ENCODE results near the gene STK39.

Gene STK39

DNA sequence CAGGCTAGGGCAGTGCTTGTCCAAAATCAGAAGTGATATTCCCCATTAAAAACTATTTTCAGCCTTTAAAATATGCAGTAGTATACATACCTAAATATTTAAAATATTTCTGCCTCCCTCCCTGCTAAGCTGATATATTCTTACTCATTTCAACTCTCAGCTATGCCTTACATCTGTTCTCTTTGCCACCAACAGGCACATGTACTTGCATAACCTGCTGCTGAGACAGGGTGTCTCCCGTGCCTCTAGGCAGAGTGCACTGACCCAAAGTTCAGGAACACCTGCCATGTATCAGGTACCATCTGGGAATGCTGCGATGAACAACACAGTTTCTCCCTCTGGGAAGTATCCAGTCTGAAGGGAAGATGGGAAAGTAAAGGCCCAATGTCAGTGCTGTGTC, 91.7 kb downstream of the STK39 start:
- DNase-seq, result no peak

DNA sequence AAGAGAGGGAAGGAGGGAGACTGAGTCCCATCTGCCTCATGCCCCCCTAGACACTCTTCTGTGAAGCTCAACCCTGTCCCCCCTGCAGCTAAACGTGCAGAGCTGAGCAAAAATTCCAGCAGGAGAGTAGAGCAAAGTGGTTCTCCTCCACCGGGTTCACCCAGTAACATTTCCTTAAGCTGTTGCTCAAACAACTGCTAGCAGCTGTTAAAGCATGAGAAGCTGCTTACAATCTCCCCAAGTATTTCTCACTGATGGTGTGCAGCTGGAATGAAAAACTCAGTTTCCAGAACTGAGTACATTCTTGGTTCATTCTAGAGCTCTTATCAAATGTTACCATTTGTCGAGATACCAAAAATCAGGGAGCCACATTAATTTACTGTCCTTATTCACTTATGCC, 92.3 kb downstream of the STK39 start:
- no peak for DNase-seq

DNA sequence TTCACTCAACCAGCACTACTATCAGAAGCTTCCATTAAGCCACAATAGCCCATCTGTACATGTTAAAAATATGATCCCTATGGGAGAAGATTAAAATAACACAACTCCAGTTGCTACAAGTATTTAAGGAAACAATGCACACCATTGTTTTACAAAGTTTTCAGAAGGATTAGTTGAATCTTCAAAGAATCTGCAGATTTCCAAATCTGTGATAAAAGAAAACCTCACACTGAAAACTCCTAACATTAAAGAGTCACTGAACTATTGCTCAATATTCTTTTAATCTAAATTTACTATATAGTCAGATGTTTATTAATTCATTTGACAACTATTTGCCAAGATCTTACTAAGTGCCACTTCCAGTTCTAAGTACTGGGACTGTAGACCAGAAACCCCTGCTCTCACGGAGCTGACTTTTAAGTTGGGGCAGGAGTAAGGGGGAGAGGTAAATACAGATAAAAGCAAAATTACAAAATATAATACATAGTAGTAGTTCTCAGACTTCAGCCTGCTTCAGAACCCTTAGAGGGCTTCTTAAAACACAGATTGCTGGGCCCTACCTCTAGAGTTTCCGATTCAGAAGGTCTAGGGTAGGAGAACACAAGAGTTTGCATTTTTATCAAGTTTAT, 94.4 kb downstream of the STK39 start:
- DNase-seq, result no peak

DNA sequence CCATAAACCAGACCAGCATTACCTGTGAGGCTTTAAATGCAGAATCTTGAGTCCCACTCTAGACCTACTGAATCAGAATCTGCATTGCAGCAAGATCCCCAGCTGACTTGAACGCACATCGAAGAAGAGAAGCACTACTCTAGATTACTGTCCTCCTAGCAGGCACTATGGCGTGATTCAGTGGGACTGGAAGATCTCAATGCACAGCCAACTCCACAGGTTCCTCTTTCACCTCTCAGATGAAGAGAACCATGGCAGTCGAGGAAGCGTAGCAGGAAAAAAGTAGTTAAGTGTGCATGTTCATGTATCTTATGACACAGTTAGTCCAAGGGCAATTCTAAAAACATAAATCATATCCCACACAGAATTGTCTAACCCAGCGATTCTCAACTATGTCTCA, 97.4 kb downstream of the STK39 start:
- no peak for DNase-seq

DNA sequence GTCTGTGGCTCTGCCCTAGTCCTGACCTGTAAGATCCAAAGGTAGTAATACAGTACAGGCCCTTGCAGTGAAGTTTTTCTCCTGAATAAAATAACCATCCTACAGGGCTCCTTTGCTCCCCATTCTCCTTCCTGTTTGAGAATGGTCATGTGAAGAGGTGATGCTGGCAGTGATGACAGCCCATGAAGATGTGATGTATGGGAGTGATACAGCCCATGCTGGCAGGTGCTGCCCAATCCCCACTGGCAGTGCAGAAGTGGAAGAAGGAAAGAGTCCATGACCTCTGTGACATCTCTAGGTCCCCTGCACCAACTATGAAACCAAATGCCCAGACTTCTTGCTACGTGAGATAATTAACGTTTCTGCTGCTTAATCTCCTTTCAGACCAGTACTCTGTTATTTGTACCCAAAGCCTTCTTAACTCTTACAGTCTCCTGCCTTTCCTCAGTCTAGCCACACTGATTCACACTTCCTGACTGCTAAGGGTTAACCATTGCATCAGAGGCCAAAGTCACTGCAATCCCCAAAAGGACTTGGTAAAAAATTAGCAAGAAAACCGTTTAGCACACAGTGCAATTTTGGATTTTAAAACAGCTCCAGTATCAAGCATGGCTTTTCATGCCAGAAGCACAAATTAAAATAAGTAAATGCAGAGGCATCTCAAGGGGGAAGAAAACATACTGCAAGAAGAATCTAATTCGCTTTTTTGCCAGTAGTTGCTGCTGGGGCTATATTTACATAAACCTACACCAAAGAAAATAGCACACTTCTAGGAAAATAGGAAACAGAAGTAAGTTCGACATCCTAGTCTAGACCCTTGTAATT, 98.0 kb downstream of the STK39 start:
- DNase-seq, result no peak

DNA sequence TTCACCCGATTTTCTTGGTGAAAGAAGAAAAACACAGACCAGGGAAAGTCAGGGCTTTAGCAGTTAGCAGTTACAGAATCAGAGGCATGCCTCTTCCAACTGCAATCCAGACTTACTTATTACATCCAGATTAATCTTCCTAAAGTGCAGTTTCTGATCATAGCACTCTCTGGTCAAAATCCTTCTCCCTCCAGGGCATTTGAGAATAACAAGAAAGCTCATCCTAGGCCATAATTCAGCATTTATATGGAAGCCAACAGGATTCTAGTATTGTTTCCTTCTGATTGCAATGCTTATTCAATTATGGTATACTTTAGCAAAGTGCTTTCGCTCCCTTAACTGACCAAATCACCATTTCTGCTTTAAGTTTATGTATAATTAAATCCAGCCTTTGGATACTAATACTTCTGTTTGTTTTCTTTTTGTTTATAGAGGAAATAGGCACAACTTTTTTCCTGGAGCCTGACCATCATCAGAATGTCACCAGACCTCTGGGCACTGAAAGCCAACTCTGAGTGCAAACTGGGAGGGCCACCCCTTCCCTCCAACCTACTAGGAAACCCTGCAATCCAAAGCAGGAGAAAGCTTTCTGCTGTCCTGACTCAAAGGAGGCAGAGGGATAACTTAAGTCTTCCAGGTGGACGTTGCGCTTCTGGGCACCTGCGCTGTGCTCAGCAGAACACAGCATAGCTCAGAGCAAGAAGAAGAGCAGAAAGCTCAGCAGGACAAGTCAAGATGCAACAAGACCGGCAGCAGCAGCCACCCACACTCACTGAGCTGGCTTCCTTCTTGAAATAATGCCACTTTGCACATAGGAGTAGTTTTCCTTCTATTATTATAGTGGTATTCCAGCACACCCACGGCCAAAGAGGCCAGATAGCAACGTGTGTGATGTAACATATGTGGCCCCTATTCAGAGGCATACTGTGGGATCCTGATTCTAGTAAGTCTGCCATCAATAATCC, 99.3 kb downstream of the STK39 start:
- DNase-seq, result no peak

DNA sequence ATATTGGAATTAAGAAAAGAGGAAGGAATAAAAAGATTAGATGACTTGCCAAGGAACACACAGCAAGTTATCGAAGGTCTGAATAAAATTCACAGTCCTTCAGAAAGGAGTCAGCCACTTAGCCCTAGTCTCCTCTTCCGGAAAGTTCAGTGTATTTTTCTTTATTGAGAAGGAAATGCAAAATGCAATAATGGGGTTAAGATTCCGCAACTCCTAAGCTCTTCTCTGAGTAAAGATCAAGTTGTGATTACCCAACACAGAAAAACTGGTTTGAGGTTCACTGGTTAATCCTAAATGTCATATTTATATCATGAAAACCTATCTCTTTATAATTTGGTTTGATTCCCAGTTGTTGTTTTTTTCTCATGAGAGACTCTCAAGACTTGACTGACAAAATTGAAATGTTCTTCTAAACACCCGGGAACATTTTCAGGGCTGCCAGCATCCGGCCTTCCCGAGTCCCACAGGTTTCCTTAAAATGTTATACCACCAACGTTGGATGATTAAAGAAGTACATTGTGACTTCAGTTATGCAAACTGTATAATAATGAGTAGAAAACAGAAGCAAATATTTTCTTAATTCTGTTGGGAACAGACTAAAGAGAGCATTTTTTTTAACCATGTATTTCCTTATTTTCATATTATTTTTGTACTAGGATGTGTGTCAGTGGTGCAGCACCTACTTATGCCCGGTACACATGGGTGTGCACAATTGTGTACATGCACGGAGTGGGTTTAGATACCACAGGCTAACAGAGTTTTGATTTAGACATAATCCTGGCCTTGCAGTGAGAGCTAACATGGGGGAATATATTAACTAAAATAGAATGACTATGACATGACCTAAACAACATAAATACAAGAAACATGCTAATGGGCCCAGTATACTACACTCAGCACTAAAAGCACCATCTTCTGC, 100.2 kb downstream of the STK39 start:
- no peak for DNase-seq

DNA sequence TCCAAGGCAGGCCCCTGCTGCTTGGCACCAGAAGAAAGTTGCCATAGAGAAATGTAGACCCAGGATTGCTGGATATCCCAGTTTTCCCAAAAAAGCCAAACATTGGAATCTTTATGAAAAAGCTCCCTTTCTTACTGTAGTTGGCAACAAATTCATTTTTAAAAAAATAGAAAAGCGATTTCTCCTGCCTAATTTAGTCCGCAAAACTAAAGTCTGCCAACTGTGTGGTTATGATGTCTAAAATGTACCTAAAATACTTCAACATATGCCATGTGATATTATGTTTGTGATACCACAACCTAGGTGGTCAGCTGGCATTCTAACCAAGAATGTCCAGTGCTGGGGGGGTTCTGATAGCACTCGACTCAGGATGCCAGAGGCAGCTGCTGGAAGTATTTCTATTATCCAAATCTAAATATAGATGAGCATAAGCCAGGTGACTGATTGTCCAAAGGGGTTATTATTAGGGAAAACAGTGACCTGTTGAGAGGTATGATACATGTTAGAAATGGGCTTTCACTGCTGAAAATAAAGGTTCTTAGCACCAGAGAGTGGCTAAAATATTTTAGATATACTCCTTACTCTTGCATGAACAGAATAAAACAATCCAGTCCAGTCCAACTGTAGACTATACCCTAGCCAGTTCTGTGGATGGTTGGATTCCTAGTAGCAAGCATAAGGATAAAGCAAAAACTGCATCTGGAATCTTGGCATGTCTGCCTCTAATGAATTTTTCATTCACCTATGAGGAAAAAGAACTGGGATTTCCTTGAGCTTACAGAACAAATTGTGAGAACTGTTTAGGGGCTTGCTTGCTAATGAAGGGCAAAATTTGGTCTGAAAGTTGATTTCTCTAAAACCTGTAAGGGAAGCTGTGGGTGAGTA, 101.7 kb downstream of the STK39 start:
- no peak for DNase-seq

DNA sequence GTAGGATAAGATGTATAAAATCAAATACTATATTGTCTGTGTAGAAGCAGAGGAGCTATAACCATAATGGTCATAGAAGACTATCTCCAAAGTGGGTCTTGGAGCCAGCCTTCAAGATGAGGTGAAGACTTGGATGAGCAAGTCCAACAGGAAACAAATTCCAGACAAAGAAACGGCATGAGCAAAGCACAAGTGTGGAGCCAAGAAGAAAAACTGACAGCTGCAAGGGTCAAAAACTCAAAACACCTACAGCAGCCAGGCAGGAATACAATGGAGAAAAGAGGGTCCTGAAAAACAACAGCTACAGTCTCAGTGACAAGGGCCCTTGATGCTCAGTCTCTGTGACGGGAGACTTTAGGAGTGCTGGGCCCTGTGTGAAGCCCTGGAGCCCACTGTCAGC, 102.4 kb downstream of the STK39 start:
- DNase-seq, result no peak

DNA sequence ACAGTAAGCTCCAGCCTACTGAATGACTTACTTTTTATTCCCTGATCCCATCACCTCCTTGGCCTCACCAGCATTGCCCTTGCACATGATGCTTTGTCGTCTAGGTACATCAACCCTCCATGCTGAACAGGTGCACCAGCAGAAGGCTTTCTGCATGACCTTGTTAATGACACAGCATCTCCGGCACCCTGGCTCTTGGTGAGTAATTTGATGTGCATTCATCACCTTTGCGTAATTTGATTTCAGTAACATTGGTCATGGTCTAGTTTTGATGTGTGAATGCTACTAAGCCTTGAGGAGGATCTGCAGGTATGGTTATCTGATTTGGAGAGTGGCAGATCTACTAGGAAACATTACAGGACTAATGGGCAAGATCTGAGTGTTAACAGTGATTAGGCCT, 103.6 kb downstream of the STK39 start:
- no peak for DNase-seq

DNA sequence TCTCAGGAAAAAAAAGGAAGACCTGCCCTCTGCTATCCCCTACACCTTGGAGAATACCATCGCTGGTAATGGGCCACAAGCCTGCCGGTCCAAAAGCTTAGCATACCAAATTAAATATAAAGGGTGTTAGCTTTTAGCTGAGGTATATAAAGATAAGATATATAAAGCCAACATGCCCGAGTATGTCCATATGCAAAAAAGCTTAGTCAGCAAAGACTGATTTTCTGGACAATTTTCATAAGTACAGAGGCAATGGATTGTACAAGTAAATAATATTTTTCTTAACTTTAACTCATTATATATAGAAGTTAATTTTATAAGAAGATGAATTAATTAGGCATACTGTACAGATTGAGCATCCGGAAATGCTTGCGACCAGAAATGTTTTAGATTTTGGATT, 106.5 kb downstream of the STK39 start:
- DNase-seq, result no peak

DNA sequence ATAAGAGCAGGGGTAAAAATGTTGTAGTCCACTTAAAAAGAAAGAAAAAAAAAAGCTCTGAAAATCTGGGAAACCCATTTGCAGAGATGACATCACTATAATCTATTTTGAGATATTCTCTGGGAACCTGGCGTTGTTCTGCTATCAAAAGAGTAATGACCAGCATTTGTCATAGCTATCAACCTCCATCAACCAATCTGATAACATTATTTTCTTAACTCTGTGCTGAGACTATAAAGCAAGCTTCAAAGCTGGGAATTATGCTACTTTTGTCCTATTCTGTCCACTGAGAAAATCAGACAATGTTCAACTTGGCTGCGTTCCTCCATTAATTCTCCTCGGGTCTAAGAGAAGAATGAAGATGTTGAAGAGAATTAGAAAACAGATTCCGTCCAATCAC, 107.5 kb downstream of the STK39 start:
- no peak for DNase-seq

DNA sequence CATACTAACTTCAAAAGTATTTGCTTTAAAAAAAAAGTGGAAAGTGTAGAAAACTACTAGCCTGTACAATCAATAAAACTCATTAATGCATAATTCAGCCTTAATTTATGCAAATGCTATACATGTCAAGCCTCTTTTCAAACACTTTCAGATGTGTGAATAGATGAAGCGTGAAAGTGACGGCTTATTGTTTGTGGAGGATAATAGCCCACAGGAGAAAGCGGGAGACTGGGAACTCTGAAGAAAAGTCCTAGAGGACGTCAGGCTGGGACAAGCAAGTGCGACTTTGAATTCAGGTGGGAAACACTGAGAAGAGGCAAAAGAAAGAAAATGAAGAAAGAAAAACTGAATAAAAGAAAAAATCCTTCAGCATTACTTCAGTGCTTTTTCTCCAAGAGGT, 108.5 kb downstream of the STK39 start:
- no peak for DNase-seq

DNA sequence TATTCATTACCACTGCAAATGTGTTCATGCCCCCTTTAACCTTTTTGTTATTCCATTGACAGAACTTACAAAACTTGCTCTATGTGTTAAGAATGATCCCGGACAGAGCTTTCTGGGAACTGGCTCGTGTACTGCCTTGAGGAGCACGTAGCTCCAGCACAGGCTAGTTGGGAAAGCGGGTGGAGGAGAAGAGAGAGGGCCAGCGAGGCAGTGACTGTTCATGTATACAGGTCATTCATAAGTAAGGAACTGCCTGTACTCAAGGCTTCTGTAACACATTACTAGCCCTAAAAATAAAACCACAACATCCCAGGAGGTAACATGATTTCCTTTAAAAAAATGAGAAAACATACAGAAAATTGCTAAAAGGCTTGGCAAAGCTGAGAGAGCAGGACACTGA, 109.0 kb downstream of the STK39 start:
- DNase-seq, result no peak

DNA sequence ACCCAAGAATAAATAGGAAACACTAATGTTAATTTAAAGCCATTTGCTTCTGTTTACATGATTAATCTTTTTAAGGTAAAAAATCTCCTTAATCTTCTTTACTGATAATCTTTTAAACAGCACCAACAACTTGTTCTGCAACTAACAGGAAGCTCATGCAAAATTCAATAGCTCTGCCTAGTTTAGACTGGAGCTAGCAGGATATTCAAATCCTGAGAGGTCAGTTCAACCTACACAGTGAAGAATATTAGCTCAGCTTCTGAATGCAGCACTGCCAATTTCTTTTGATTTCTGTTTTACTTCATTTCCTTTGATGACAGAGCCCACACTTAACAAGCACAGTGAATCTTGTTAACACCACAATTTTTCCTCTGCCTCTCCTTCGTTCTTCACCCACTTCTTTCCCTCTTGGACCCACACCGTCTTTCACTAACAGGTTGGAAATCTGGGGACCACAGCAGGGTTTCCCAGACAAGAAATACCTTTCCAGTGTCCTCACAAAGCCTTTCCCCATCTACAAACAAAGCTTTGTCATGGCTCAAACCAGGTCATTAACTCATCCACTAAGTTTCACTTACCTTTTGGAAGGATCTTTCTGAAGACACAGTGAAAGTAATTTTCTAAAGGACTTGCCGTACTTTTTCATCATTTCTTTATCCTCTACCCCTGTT, 109.8 kb downstream of the STK39 start:
- no peak for DNase-seq

DNA sequence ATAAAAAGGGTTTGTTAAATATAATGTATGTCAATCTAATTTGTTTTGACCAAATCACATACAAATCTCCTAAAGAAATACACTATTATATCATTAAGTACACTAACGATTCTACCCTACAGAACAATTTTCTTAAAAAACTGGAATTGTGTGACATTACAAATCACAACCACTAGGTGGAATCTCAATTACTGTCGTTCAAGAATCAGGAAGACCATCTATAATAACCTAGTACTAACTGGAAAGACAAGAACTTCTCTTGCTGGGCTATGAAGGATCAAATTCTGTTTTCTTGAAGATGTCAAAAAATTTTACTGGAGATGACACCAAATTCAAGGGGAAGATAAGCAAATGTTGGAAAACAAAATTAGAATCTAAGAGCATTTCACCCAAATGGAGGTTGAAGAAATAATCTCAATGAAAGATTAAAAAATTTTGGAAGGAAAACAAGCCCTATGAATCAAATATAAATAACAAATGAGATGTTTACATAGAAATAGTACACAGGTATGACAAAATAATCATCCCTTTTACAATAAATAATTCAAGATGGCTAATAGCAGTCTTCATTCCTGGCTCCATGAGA, 110.9 kb downstream of the STK39 start:
- no peak for DNase-seq

DNA sequence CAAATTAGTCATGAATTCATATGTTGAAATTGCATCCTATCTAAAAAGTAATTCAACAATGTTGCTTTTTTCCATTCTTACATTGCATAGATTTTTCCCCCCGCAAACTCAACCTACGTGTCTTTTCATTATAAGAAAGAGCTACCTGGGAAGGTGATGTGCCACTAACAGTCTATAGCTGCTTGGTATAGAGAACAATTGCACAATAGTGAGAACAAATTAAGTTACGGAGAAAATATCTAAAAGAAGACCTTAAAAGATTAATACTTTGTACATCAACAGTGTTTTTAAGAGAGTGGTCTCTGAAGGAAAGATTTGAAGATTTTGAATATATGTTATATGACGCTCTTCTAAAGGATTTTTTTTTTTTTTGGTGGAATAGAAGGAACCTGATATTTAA, 111.8 kb downstream of the STK39 start:
- DNase-seq, result no peak

DNA sequence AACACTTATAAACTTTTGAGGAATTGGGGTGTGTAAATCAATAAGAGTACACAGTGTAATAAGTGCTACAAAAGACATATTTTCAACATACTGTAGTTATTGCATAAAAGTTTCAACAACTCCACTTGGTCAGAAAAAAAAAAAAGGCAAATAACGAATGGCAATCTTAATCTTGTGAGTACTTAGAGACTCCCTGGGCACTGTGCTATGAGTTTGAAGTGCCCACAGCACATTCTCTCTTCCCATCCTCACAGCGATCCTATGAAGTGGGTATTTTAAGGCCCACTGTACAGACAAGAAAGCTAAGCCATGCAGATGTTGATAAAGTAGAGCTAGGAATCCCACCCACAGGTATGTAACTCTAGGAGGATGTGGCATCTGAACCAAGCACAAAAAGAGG, 112.3 kb downstream of the STK39 start:
- DNase-seq, result no peak

DNA sequence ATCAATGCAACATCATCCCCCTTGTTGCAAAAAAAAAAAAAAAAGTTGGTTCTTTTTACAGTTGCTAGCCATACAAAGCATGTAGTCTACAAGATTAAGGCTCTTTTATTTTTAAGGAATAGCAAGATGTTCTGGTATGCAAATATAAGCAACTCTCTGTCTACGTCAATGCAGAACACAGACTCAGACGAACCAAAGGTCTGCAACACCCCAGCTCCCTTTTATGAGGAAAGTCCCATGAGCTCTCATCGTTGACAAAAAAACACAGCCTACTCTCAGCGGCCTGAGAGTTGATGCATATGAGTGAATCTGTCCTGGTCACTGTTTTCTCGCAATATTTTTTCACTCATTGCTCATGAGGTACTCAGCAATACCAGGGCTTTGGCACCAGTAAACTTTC, 112.9 kb downstream of the STK39 start:
- DNase-seq, result no peak

DNA sequence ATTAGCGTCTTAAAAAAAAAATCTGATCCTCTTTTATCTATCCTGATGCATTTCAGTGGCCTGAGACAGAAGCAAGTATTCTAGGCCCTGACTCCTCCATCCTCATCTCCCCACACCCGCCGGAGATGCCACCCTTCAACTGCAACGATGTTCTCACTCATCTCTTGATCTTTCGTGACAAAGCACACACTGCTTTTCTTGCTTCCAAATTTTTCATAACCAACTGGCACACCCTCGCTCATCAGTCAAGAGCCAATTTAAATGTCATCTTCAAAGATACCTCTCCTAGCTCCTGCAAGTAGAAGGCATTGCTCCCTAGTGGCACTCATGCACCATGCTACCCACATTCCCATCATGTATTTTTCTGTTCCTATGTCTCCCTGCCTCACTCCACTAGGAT, 115.0 kb downstream of the STK39 start:
- no peak for DNase-seq

DNA sequence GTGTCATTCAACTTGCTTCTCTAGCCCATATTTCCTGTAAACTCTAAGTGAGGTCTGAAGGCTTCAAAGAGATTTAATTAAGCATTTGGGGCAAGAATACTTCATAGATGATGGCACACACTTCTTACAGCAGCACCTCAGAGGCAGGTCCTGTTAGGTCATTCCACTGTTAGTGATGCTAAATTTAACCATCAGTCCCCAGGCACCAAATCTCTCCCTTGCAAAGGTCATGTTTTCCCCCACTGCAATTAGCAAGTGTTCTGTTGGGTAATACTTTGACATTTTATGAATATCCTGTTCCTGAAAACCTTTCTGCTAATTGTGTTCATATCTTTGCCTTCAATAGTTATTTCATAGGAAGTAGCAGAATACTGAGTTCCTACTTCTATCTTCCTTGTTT, 117.0 kb downstream of the STK39 start:
- no peak for DNase-seq
